HepG2 (cell line): ENCODE measurements around the gene SLC35B3. TPM values are rescaled to one million over a fixed set of nuclear protein-coding genes. Genes with fewer than 3 reads are reported as not detected.

Experiments used
- ERF ChIP-seq: IDR thresholded peaks from 2 replicates; pipeline ENCODE4 v1.6.1; 2018; ENCODE audit warnings: missing biosample characterization, missing genetic modification reagents
- HDAC6 ChIP-seq: fragments of 200-600 bp; sonication (generic); IDR thresholded peaks from 2 replicates; pipeline ENCODE4 v1.7.0; 2017; ENCODE audit warnings: mild to moderate bottlenecking, antibody characterized with exemption, low read length, low read depth
- MED8 ChIP-seq: sonication (generic); formaldehyde crosslinking; IDR thresholded peaks from 2 replicates; pipeline ENCODE4 v1.8.1; 2023; ENCODE audit warnings: mild to moderate bottlenecking, missing genetic modification reagents; ENCODE audit not compliant: insufficient replicate concordance
- NCOA5 ChIP-seq: sonication (generic); formaldehyde crosslinking; IDR thresholded peaks from 2 replicates; pipeline ENCODE4 v1.4.0; 2020; ENCODE audit warnings: missing genetic modification reagents
- NPAS2 ChIP-seq: sonication (generic); formaldehyde crosslinking; IDR thresholded peaks from 2 replicates; pipeline ENCODE4 v1.8.0; 2022; ENCODE audit warnings: mild to moderate bottlenecking, missing genetic modification reagents, borderline replicate concordance
- RAD51 ChIP-seq: fragments of 450-650 bp; IDR thresholded peaks from 2 replicates; pipeline ENCODE4 v1.6.1; 2016; ENCODE audit warnings: borderline replicate concordance
- RBFOX2 ChIP-seq: fragments of 200-400 bp; formaldehyde crosslinking; IDR thresholded peaks from 2 replicates; pipeline ENCODE4 v1.6.1; 2017; ENCODE audit warnings: low read depth, mild to moderate bottlenecking, low read length
- RBM22 ChIP-seq: fragments of 200-400 bp; formaldehyde crosslinking; optimal IDR thresholded peaks from 2 replicates; pipeline ENCODE3; 2017; ENCODE audit warnings: mild to moderate bottlenecking, low read length, moderate library complexity
- RNF2 ChIP-seq: fragments of 450-650 bp; conservative IDR thresholded peaks from 2 replicates; pipeline ENCODE4 v1.6.1; 2016; ENCODE audit warnings: low read depth
- SOX6 ChIP-seq, 2 experiments: fragments of 450-650 bp in 1 of 2; sonication (generic) in 1 of 2; formaldehyde crosslinking in 1 of 2; IDR thresholded peaks; 2 replicates each; pipeline versions ENCODE4 v1.4.0 to v1.6.1; 2017 to 2020; ENCODE audit warnings: antibody characterized with exemption in 1 of 2, mild to moderate bottlenecking in 1 of 2, missing genetic modification reagents in 1 of 2
- TARDBP ChIP-seq: sonication (generic); formaldehyde crosslinking; IDR thresholded peaks from 2 replicates; pipeline ENCODE4 v1.8.0; 2022; ENCODE audit warnings: mild to moderate bottlenecking, missing genetic modification reagents
- TCF7 ChIP-seq: sonication (generic); IDR thresholded peaks from 2 replicates; pipeline ENCODE4 v1.6.1; 2016; ENCODE audit warnings: antibody characterized with exemption, low read depth
- TCF7L2 ChIP-seq: IDR thresholded peaks from 2 replicates; pipeline ENCODE4 v1.6.1; 2011; ENCODE audit warnings: mild to moderate bottlenecking, low read depth, low read length, moderate library complexity
- ZNF331 ChIP-seq: sonication (generic); formaldehyde crosslinking; IDR thresholded peaks from 2 replicates; pipeline ENCODE4 v1.4.0; 2020; ENCODE audit warnings: missing genetic modification reagents
- ZNF660 ChIP-seq: sonication (generic); formaldehyde crosslinking; IDR thresholded peaks from 2 replicates; pipeline ENCODE4 v1.5.1; 2020; ENCODE audit warnings: mild to moderate bottlenecking, low read depth, missing genetic modification reagents, borderline replicate concordance
- ZNF674 ChIP-seq: sonication (generic); formaldehyde crosslinking; IDR thresholded peaks from 2 replicates; pipeline ENCODE4 v1.5.0; 2020; ENCODE audit warnings: low read depth, mild to moderate bottlenecking, missing genetic modification reagents
- polyA plus RNA-seq, 8 experiments: library from polyadenylated mRNA; depleted of rRNA in 3 of 8; stranded (reverse) in 7 of 8; unstranded in 1 of 8; fragments of >200 nt; fragmentation: Illumina TruSeq in 4 of 8; extraction: Trizol in 4 of 8; gene quantifications; 2 replicates each; pipeline versions ENCODE4 v1.2.1 to v1.2.3, GENCODE V29; 2011 to 2016; ENCODE audit warnings: low read depth in 4 of 8, missing spikeins in 1 of 8, mixed read lengths in 1 of 8; ENCODE audit not compliant: insufficient read depth in 1 of 8
- total RNA-seq, 5 experiments: library from RNA; depleted of rRNA; stranded (reverse); fragments of >200 nt; fragmentation: Illumina TruSeq; extraction: Trizol; gene quantifications; 2 replicates each; pipeline ENCODE4 v1.2.3, GENCODE V29; 2016; ENCODE audit warnings: low read depth in 1 of 5
- TF ChIP-seq, protein P1 (sequence below), 2 experiments: IDR thresholded peaks; 2 replicates each; pipeline ENCODE4 v1.6.1; 2011 to 2012; ENCODE audit warnings: low read length in 2 of 2, borderline replicate concordance in 1 of 2, low read depth in 1 of 2, mild to moderate bottlenecking in 1 of 2, moderate library complexity in 1 of 2
- TF ChIP-seq, protein P2 (sequence below): IDR thresholded peaks from 2 replicates; pipeline ENCODE4 v1.6.1; 2016; ENCODE audit warnings: missing compliant biosample characterization, missing genetic modification reagents, borderline replicate concordance
- TF ChIP-seq, protein P3 (sequence below): sonication (generic); formaldehyde crosslinking; IDR thresholded peaks from 2 replicates; pipeline ENCODE4 v1.5.0; 2020; ENCODE audit warnings: missing genetic modification reagents
- TF ChIP-seq, protein P4 (sequence below): sonication (generic); formaldehyde crosslinking; IDR thresholded peaks from 2 replicates; pipeline ENCODE4 v1.4.0; 2020; ENCODE audit warnings: low read depth, mild to moderate bottlenecking, missing genetic modification reagents
- TF ChIP-seq, protein P5 (sequence below): sonication (generic); formaldehyde crosslinking; conservative IDR thresholded peaks from 2 replicates; pipeline ENCODE4 v1.4.0; 2020; ENCODE audit warnings: missing genetic modification reagents

SLC35B3 gene
- total and polyA plus RNA-seq, 2 of the 13 experiments (the other 11 are each of a cell fraction or from before 2014, with no cell fraction given): 8.7 to 13.5 TPM

DNA sequence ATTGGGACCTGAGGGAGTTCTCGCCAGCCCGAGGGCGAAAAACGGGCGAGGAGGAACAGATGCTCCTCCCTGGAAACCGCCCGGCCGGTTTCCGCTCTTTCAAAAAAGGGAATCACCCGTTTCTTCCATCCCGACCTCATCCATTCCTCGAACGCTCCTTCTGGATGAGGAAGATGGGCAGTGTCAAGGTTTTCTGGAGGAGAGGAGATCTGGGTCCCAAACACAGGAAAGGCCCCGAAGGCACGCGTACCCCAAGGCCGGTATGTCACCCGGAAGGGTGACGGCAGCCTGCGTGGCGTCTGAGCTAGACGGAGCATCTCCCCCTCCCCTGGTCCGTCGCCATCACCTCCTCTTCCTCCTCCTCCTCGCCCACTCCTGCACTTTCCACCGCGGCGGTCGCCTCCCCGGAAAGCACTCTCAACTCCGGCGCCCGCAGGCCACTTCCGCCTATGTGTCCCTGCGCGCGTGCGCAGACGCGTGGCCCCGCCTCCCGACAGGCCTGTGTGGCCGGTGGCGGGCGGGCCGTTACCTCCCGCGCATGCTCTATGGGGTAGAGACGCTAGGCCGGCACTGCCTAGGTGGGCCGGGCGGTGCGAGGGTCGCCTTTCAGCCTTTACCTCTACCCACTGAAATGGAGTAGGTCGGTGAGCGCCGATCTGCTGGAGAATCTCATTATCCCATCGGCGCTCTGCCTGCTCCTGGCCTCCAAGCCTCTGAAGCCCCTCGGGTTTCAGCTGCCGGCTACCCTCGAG is at the start of gene SLC35B3 (continued):
- TF ChIP-seq MED8 (CRISPR knock-in tag): peak; percentile 73
- TF ChIP-seq, protein P1, sequence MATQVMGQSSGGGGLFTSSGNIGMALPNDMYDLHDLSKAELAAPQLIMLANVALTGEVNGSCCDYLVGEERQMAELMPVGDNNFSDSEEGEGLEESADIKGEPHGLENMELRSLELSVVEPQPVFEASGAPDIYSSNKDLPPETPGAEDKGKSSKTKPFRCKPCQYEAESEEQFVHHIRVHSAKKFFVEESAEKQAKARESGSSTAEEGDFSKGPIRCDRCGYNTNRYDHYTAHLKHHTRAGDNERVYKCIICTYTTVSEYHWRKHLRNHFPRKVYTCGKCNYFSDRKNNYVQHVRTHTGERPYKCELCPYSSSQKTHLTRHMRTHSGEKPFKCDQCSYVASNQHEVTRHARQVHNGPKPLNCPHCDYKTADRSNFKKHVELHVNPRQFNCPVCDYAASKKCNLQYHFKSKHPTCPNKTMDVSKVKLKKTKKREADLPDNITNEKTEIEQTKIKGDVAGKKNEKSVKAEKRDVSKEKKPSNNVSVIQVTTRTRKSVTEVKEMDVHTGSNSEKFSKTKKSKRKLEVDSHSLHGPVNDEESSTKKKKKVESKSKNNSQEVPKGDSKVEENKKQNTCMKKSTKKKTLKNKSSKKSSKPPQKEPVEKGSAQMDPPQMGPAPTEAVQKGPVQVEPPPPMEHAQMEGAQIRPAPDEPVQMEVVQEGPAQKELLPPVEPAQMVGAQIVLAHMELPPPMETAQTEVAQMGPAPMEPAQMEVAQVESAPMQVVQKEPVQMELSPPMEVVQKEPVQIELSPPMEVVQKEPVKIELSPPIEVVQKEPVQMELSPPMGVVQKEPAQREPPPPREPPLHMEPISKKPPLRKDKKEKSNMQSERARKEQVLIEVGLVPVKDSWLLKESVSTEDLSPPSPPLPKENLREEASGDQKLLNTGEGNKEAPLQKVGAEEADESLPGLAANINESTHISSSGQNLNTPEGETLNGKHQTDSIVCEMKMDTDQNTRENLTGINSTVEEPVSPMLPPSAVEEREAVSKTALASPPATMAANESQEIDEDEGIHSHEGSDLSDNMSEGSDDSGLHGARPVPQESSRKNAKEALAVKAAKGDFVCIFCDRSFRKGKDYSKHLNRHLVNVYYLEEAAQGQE (IDR thresholded peaks at IDR 0.05; ENCODE audit: borderline replicate concordance in 1 of 2, low read depth in 1 of 2, low read length in 2 of 2): 0 out of 4 replicates have a peak, but pooled peaks of 1 of the 2 experiments have one; percentile 36
- peak; percentile 87 for TF ChIP-seq ERF (CRISPR knock-in tag)
- TF ChIP-seq NPAS2 (CRISPR knock-in tag): no peak; the same call in 1 of the 2 replicates
- no peak for TF ChIP-seq ZNF660
- TF ChIP-seq, protein P2, sequence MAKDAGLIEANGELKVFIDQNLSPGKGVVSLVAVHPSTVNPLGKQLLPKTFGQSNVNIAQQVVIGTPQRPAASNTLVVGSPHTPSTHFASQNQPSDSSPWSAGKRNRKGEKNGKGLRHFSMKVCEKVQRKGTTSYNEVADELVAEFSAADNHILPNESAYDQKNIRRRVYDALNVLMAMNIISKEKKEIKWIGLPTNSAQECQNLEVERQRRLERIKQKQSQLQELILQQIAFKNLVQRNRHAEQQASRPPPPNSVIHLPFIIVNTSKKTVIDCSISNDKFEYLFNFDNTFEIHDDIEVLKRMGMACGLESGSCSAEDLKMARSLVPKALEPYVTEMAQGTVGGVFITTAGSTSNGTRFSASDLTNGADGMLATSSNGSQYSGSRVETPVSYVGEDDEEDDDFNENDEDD (CRISPR knock-in tag): peak; percentile 90
- peak; percentile 99 for TF ChIP-seq RBFOX2
- TF ChIP-seq, protein P3, sequence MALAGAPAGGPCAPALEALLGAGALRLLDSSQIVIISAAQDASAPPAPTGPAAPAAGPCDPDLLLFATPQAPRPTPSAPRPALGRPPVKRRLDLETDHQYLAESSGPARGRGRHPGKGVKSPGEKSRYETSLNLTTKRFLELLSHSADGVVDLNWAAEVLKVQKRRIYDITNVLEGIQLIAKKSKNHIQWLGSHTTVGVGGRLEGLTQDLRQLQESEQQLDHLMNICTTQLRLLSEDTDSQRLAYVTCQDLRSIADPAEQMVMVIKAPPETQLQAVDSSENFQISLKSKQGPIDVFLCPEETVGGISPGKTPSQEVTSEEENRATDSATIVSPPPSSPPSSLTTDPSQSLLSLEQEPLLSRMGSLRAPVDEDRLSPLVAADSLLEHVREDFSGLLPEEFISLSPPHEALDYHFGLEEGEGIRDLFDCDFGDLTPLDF (CRISPR knock-in tag): peak; percentile 78
- no peak for TF ChIP-seq RBM22
- no peak for TF ChIP-seq SOX6 (IDR thresholded peaks at IDR 0.05)
- peak; percentile 55; the same call in 1 of the 2 replicates for TF ChIP-seq SOX6 (CRISPR knock-in tag; IDR thresholded peaks at IDR 0.05)
- no peak for TF ChIP-seq HDAC6
- no peak for TF ChIP-seq TCF7L2
- no peak for TF ChIP-seq RAD51
- no peak for TF ChIP-seq ZNF674
- TF ChIP-seq TARDBP: peak; percentile 58; the same call in 1 of the 2 replicates
- TF ChIP-seq NCOA5 (CRISPR knock-in tag): no peak
- TF ChIP-seq TCF7: no peak
- TF ChIP-seq, protein P4, sequence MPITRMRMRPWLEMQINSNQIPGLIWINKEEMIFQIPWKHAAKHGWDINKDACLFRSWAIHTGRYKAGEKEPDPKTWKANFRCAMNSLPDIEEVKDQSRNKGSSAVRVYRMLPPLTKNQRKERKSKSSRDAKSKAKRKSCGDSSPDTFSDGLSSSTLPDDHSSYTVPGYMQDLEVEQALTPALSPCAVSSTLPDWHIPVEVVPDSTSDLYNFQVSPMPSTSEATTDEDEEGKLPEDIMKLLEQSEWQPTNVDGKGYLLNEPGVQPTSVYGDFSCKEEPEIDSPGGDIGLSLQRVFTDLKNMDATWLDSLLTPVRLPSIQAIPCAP: no peak
- TF ChIP-seq, protein P5, sequence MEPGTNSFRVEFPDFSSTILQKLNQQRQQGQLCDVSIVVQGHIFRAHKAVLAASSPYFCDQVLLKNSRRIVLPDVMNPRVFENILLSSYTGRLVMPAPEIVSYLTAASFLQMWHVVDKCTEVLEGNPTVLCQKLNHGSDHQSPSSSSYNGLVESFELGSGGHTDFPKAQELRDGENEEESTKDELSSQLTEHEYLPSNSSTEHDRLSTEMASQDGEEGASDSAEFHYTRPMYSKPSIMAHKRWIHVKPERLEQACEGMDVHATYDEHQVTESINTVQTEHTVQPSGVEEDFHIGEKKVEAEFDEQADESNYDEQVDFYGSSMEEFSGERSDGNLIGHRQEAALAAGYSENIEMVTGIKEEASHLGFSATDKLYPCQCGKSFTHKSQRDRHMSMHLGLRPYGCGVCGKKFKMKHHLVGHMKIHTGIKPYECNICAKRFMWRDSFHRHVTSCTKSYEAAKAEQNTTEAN: 0 out of 2 replicates have a peak, but pooled peaks have one; percentile 45
- TF ChIP-seq ZNF331: peak; percentile 65
- peak; percentile 92; the same call in 1 of the 2 replicates for TF ChIP-seq RNF2
